HL-60 (cell line): ENCODE data around the gene INVS.

Source experiments
- DNase-seq, 2 experiments: peaks; one replicate each; pipeline ENCODE4 v3.0.0-alpha.2; 2010 to 2020; ENCODE audit warnings: low read depth in 1 of 2, low spot score in 1 of 2
- H3K27ac ChIP-seq: fragments of 250-450 bp; sonication (Bioruptor Pico); replicated peaks from 2 replicates; pipeline ENCODE4 v1.5.1; 2020; ENCODE audit warnings: mild to moderate bottlenecking, moderate library complexity
- H3K27me3 ChIP-seq: fragments of 250-450 bp; sonication (Bioruptor Pico); 2 replicates; pipeline ENCODE4 v1.5.1; 2021; ENCODE audit warnings: mild to moderate bottlenecking, moderate library complexity; ENCODE audit not compliant: insufficient read depth, poor library complexity, severe bottlenecking
- H3K4me3 ChIP-seq: replicated peaks from 2 replicates; pipeline ENCODE4 v1.5.1; 2011; ENCODE audit warnings: mild to moderate bottlenecking, control low read depth, low read length; ENCODE audit not compliant: insufficient read depth
- CTCF ChIP-seq: IDR thresholded peaks from one replicate; pipeline ENCODE4 v1.5.1; 2011; ENCODE audit warnings: low read length, control low read depth, inconsistent platforms; ENCODE audit not compliant: insufficient read depth
- GABPA ChIP-seq: IDR thresholded peaks from 2 replicates; pipeline ENCODE4 v1.6.1; 2012; ENCODE audit warnings: low read depth
- POLR2AphosphoS5 ChIP-seq: IDR thresholded peaks from 2 replicates; pipeline ENCODE4 v1.6.1; 2012; ENCODE audit warnings: low read depth
- REST ChIP-seq: IDR thresholded peaks from 2 replicates; pipeline ENCODE4 v1.6.1; 2012; ENCODE audit warnings: low read depth; ENCODE audit not compliant: insufficient replicate concordance
- SPI1 ChIP-seq: IDR thresholded peaks from 2 replicates; pipeline ENCODE4 v1.6.1; 2012; ENCODE audit warnings: low read depth, mild to moderate bottlenecking, borderline replicate concordance

Gene INVS

DNA sequence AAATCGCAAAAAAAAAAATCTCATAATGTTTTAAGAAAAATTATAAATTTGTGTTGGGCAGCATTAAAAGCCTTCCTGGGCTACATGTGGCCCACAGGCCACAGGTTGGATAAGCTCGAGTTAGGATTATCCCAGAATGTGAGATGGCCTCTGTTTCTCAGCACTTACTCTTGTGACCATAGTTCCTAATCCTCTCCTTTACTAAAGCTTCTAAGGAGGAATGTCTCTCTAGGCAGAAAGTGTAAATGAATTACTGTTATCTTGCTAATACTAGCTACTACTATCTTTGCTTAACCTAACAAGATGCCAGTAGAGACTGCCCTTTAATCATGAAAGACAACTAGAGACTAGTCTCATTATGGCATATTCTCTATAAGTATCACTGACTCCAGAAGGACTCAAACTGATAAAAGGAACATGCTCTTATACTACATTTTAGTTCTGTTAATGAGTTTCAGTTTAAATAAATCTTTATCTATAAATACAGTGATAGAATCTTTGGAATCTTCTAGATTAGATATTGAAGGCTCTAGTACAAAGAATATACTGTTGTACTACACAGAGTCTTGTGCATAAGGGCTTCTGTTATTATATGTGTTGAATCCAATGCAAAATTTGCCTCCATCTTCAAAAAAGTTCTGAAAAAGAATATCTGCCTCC is 13.8 kb downstream of the INVS start:
- no peak overlapping the region for H3K27ac ChIP-seq
- DNase-seq: no peak
- no peaks in the 10 kb centered on the region for H3K27me3 ChIP-seq
- no peak overlapping the region for H3K4me3 ChIP-seq
- TF ChIP-seq SPI1: no peak
- TF ChIP-seq CTCF: no peak
- TF ChIP-seq REST: no peak
- TF ChIP-seq POLR2AphosphoS5: no peak
- no peak for TF ChIP-seq GABPA

DNA sequence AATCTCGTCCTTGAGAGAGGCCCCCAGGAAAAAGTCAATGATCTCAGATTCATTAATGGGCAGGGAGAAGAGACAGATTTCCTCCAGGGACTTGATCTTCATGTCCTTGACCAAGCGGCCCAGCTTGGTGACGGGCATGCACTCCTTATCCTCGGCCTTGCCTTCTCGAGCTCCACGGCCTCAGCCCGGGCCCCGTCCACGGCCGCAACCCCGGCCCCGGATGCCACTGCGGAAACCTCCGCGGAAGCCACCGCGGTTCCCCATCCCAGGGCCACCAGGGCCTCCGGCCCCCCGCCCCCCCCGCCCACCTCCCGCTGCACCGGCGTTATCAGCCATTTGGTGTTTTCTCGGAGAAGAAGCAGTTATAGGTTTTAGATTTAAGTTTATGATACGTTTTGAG is 18.3 kb downstream of the INVS start:
- TF ChIP-seq REST (no peak), SPI1 (no peak), CTCF (no peak), POLR2AphosphoS5 (no peak), GABPA (no peak)
- no peak overlapping the region for H3K4me3 ChIP-seq

GRCh38 chr9:100120286-100120685 is 21.2 kb downstream of the INVS start:
- DNase-seq: no peak
- Histone ChIP-seq H3K4me3 (no peak overlapping the region), H3K27ac (no peak overlapping the region), H3K27me3 (no peaks in the 10 kb centered on the region)
- TF ChIP-seq GABPA: no peak
- TF ChIP-seq SPI1: no peak
- no peak for TF ChIP-seq POLR2AphosphoS5
- no peak for TF ChIP-seq CTCF

More for the DNA sequence above, 18.3 kb downstream of the INVS start:
- DNase-seq: no peak
- no peaks in the 10 kb centered on the region for H3K27me3 ChIP-seq
- H3K27ac ChIP-seq: no peak overlapping the region

GRCh38 chr9:100125236-100125635 is 26.2 kb downstream of the INVS start:
- H3K27me3 ChIP-seq: no peaks in the 10 kb centered on the region
- DNase-seq: no peak
- no peak overlapping the region for H3K4me3 ChIP-seq
- no peak overlapping the region for H3K27ac ChIP-seq
- TF ChIP-seq GABPA (no peak), SPI1 (no peak), REST (no peak), POLR2AphosphoS5 (no peak), CTCF (no peak)
